Skin of body (tissue), 2 donors: ENCODE data around the gene AFF2. TPM values are rescaled to one million over a fixed set of nuclear protein-coding genes. Genes with fewer than 3 reads are reported as not detected.
"Not testable (repeated sequence)": the region's sequence is repeated elsewhere in the genome, so short reads cannot be mapped to it uniquely, and the experiment has no call there.

ENCODE experiments used
- DNase-seq: peaks from one replicate; lab custom pipeline; 2025; lab: John Stamatoyannopoulos, UW
- total RNA-seq: library from RNA; depleted of rRNA; stranded (reverse); fragments of >200 nt; gene quantifications from one replicate; pipeline ENCODE4 v1.2.3, GENCODE V29; 2014

AFF2 gene
- total RNA-seq, 1 donor from 2014 or later: 5.9 TPM

GRCh38 chrX:148633218-148633908, 132.9 kb downstream of the AFF2 start:
- DNase-seq: no peak

- no peak for DNase-seq
Observed at GRCh38 chrX:148634591-148634990, 134.2 kb downstream of the AFF2 start.

GRCh38 chrX:148643460-148643859, 143.0 kb downstream of the AFF2 start:
- DNase-seq: no peak

GRCh38 chrX:148647651-148648050, 147.2 kb downstream of the AFF2 start:
- DNase-seq: no peak

GRCh38 chrX:148649145-148649795, 148.9 kb downstream of the AFF2 start:
- DNase-seq: no peak

- DNase-seq: peak; percentile 0
Observed at GRCh38 chrX:148658115-148658730, 157.8 kb downstream of the AFF2 start.

GRCh38 chrX:148659481-148659880, 159.1 kb downstream of the AFF2 start:
- DNase-seq: no peak

GRCh38 chrX:148661035-148661434, 160.6 kb downstream of the AFF2 start:
- DNase-seq: no peak

- no peak for DNase-seq
Observed at GRCh38 chrX:148662014-148662413, 161.6 kb downstream of the AFF2 start.

GRCh38 chrX:148664171-148664570, 163.8 kb downstream of the AFF2 start:
- DNase-seq: no peak

GRCh38 chrX:148664995-148665394, 164.6 kb downstream of the AFF2 start:
- DNase-seq: no peak

GRCh38 chrX:148669175-148669574, 168.8 kb downstream of the AFF2 start:
- DNase-seq: not testable (repeated sequence)

- DNase-seq: no peak
Observed at GRCh38 chrX:148670277-148670676, 169.9 kb downstream of the AFF2 start.

- DNase-seq: no peak
Observed at GRCh38 chrX:148672517-148672916, 172.1 kb downstream of the AFF2 start.

GRCh38 chrX:148681605-148682004, 181.2 kb downstream of the AFF2 start:
- no peak for DNase-seq

GRCh38 chrX:148682206-148682605, 181.8 kb downstream of the AFF2 start:
- no peak for DNase-seq

GRCh38 chrX:148691456-148691855, 191.0 kb downstream of the AFF2 start:
- no peak for DNase-seq

GRCh38 chrX:148695255-148695654, 194.8 kb downstream of the AFF2 start:
- no peak for DNase-seq

- no peak for DNase-seq
Observed at GRCh38 chrX:148698221-148698620, 197.8 kb downstream of the AFF2 start.

- no peak for DNase-seq
Observed at GRCh38 chrX:148700021-148700420, 199.6 kb downstream of the AFF2 start.

- no peak for DNase-seq
Observed at GRCh38 chrX:148713981-148714380, 213.6 kb downstream of the AFF2 start.

- no peak for DNase-seq
Observed at GRCh38 chrX:148715361-148715760, 214.9 kb downstream of the AFF2 start.

GRCh38 chrX:148722966-148723365, 222.5 kb downstream of the AFF2 start:
- DNase-seq: no peak
